Fibroblast of skin of left biceps (primary cell): ENCODE results near the gene TBX19.

Source experiments
- DNase-seq, 2 experiments: peaks; one replicate each; pipeline ENCODE4 v3.0.0-alpha.2; 2013; ENCODE audit warnings: low read depth in 2 of 2

The TBX19 gene

GRCh38 chr1:168320149-168320548 is 39.5 kb downstream of the TBX19 start:
- DNase-seq, result no peak

GRCh38 chr1:168320800-168321450 is 40.2 kb downstream of the TBX19 start:
- DNase-seq, result peak; percentile 66 to 67

- no peak for DNase-seq
These were observed 41.3 kb downstream of the TBX19 start for GRCh38 chr1:168321945-168322344.

- no peak for DNase-seq
These were observed 44.2 kb downstream of the TBX19 start for GRCh38 chr1:168324745-168325425.

- no peak for DNase-seq
These were observed 48.2 kb downstream of the TBX19 start for GRCh38 chr1:168328731-168329364.

- DNase-seq, result no peak
These were observed 49.6 kb downstream of the TBX19 start for GRCh38 chr1:168330285-168330684.

GRCh38 chr1:168331569-168331968 is 50.9 kb downstream of the TBX19 start:
- DNase-seq, result no peak

- no peak for DNase-seq
These were observed 53.0 kb downstream of the TBX19 start for GRCh38 chr1:168333562-168334276.

GRCh38 chr1:168335500-168335899 is 54.8 kb downstream of the TBX19 start:
- no peak for DNase-seq

GRCh38 chr1:168338589-168339503 is 58.2 kb downstream of the TBX19 start:
- no peak for DNase-seq

- no peak for DNase-seq
These were observed 60.3 kb downstream of the TBX19 start for GRCh38 chr1:168340781-168341482.

- DNase-seq, result no peak
These were observed 60.9 kb downstream of the TBX19 start for GRCh38 chr1:168341483-168341975.

GRCh38 chr1:168342572-168343280 is 62.0 kb downstream of the TBX19 start:
- DNase-seq, result peak; percentile 38 to 45

- no peak for DNase-seq
These were observed 62.9 kb downstream of the TBX19 start for GRCh38 chr1:168343566-168343965.

GRCh38 chr1:168344517-168344916 is 63.8 kb downstream of the TBX19 start:
- no peak for DNase-seq

GRCh38 chr1:168345939-168346338 is 65.3 kb downstream of the TBX19 start:
- DNase-seq, result no peak

- DNase-seq, result no peak
These were observed 67.0 kb downstream of the TBX19 start for GRCh38 chr1:168347630-168348029.

- no peak for DNase-seq
These were observed 67.6 kb downstream of the TBX19 start for GRCh38 chr1:168348146-168348709.
